ENCODE results near the gene MEGF11. TPM values are rescaled to one million over a fixed set of nuclear protein-coding genes. Genes with fewer than 3 reads are reported as not detected.

The MEGF11 gene
- total RNA-seq, 1 experiment from 2014 or later: 1.2 TPM

GRCh38 chr15:66117841-66118240 is 135.7 kb downstream of the MEGF11 start:
- H3K9me3 ChIP-seq (ENCODE audit: control insufficient read depth, low read depth, low read length): no peaks in the 10 kb centered on the region
- H3K18ac ChIP-seq (ENCODE audit: insufficient read length, low read depth, low read length): peak overlapping the region; percentile 57
- H3K23me2 ChIP-seq (ENCODE audit: insufficient read length, low read depth, low read length, poor library complexity, severe bottlenecking): no peaks in the 10 kb centered on the region
- no peak overlapping the region for H3K9ac ChIP-seq (ENCODE audit: extremely low read depth, insufficient read length, low read length)
- Mint-ChIP-seq H3K4me3 (no peak overlapping the region), H3K36me3 (ENCODE audit: insufficient read depth in 1 of 3, low read depth in 3 of 3) (no peaks in the 10 kb centered on the region), H3K9me3 (no peaks in the 10 kb centered on the region; a peak in 1 of 5 replicates), H3K4me1 (peaks cover 30 to 35% of the 10 kb centered on the region in 2 experiments), H3K27me3 (ENCODE audit: low read depth) (peaks cover 4% of the 10 kb centered on the region), H3K27ac (peak overlapping the region in 1 of 3 experiments; percentile 2; a peak in 1 of 7 replicates)
- WGBS (ENCODE audit: extremely low coverage, insufficient read length, low lambda C conversion rate): no CpG with 5 or more reads among the region's 4 CpGs
- H2BK5ac ChIP-seq (ENCODE audit: insufficient read length, low read length): no peak overlapping the region
- TF ChIP-seq CTCF (conservative IDR thresholded peaks at IDR 0.05): no peak
- no peak overlapping the region for H3K14ac ChIP-seq (ENCODE audit: insufficient read depth, low read length)
- H3T11ph ChIP-seq (ENCODE audit: low read length): no peak overlapping the region
- H2AFZ ChIP-seq (ENCODE audit: low read length): no peak overlapping the region
- H2AK5ac ChIP-seq (ENCODE audit: insufficient read length, low read length): no peak overlapping the region
- no peak overlapping the region for H3K23ac ChIP-seq (ENCODE audit: insufficient read length, low read depth, low read length)
- no peak overlapping the region for H3K4me2 ChIP-seq (ENCODE audit: insufficient read depth, insufficient read length, low read length)
- no peaks in the 10 kb centered on the region for H4K20me1 ChIP-seq (ENCODE audit: control insufficient read depth, insufficient read depth, insufficient read length)
- H4K8ac ChIP-seq (replicated peaks; ENCODE audit: insufficient read length, low read depth, low read length): no peak overlapping the region
- H3K27ac ChIP-seq (ENCODE audit: insufficient read length, low read depth, low read length): no peak overlapping the region
- no peak overlapping the region for H2BK12ac ChIP-seq (ENCODE audit: insufficient read length, low read depth, low read length)
- no peak overlapping the region for H2BK120ac ChIP-seq (ENCODE audit: low read depth, low read length, poor library complexity, severe bottlenecking)
- H4K5ac ChIP-seq (ENCODE audit: insufficient read length, low read depth, low read length): no peak overlapping the region
- H2BK15ac ChIP-seq (ENCODE audit: low read depth, low read length): no peak overlapping the region
- H3K56ac ChIP-seq (ENCODE audit: insufficient read length, low read depth, low read length): no peak overlapping the region
- H3K79me1 ChIP-seq (ENCODE audit: insufficient read depth, low read depth, low read length, poor library complexity, severe bottlenecking): no peaks in the 10 kb centered on the region
- H2BK20ac ChIP-seq (ENCODE audit: low read depth, low read length, poor library complexity, severe bottlenecking): no peak overlapping the region
- no peak overlapping the region for H4K91ac ChIP-seq (ENCODE audit: insufficient read length, low read depth, low read length)
- no peak overlapping the region for H3K4ac ChIP-seq (ENCODE audit: low read depth, low read length)
- DNase-seq: no peak
- no peaks in the 10 kb centered on the region for H3K27me3 ChIP-seq (ENCODE audit: insufficient read depth, low read length)
- no peaks in the 10 kb centered on the region for H3K79me2 ChIP-seq (ENCODE audit: insufficient read depth, low read length)
- H3K4me1 ChIP-seq (ENCODE audit: insufficient read depth, low read length): no peaks in the 10 kb centered on the region
